Mesenteric fat pad (tissue), 1 donor: ENCODE results near the gene FGF16. TPM values are rescaled to one million over a fixed set of nuclear protein-coding genes. Genes with fewer than 3 reads are reported as not detected.
"Not testable (repeated sequence)": the region's sequence is repeated elsewhere in the genome, so short reads cannot be mapped to it uniquely, and the experiment has no call there.

Experiments used
- DNase-seq: peaks from one replicate; pipeline ENCODE4 v3.0.0-alpha.2; 2020; ENCODE audit warnings: low spot score
- long read RNA-seq: library from polyadenylated mRNA; unstranded; transcript quantifications from one replicate; pipeline ENCODE4 v2.0.0, GENCODE V29; 2020
- total RNA-seq: library from RNA; stranded (reverse); fragmentation: NEBNext Ultra II Directional; extraction: Animal tissue kit (Norgen Biotek cat#: 25700); gene quantifications from one replicate; pipeline ENCODE4 v1.2.1, GENCODE V29; 2021
- donor health status: DM: yes; HTN: yes; CAD: no.

Gene FGF16
- total RNA-seq, result not detected
- long read RNA-seq, partial matches to known transcripts, result 0 of 1 reads
- long read RNA-seq, other reads (novel, unspliced or antisense), result 0 of 1 reads

- DNase-seq, result no peak
Observed at GRCh38 chrX:77446908-77447652, at the start of gene FGF16. Gene FGF16, plus strand, starts transcription at chrX:77447389. Its CDS starts 286 bp downstream, at chrX:77447675.

GRCh38 chrX:77398330-77398954 is 48.7 kb upstream of the FGF16 start:
- no peak for DNase-seq

DNA sequence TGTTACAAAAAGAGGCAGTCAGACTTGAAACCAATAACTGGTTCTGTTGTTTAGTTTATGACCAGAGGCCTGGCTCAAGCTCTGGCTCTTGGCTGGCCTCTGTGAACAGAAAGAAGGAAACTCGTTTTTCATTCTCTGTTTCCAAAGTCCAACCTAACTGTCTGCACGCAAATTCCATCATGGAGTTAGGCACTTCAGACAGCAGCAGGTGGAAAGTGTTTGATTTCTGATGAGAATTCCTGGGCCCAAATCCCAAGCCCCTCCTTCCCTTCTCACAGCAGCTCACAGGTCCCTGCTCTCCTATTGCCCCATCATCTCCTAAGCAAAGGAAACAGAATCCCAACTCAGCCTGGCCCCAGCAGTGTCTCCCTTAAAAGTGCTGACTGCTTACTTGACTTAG is 42.8 kb upstream of the FGF16 start:
- DNase-seq, result no peak

GRCh38 chrX:77407821-77408220 is 39.4 kb upstream of the FGF16 start:
- DNase-seq, result not testable (repeated sequence)

GRCh38 chrX:77412631-77413030 is 34.6 kb upstream of the FGF16 start:
- no peak for DNase-seq

- DNase-seq, result no peak
Observed at GRCh38 chrX:77415161-77415560, 32.0 kb upstream of the FGF16 start.

DNA sequence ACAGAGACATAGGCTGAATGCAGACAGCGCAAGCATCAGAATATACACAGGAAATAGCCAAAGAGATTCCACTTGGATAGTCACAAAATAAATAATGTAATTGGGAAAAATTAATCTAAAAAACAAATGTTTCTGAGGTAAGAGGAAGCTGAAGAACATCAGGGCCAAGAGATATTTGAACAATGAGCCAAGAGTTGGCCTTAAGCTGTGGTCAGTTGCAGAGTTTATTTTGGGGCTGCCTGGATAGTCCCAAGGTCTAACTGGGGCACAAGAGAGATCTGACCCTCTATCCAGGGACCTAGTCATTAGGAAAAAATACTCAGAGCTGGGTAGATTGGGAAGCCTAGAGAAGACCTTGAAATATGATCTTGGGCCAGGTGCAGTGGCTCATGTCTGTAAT is 31.3 kb upstream of the FGF16 start:
- no peak for DNase-seq

DNA sequence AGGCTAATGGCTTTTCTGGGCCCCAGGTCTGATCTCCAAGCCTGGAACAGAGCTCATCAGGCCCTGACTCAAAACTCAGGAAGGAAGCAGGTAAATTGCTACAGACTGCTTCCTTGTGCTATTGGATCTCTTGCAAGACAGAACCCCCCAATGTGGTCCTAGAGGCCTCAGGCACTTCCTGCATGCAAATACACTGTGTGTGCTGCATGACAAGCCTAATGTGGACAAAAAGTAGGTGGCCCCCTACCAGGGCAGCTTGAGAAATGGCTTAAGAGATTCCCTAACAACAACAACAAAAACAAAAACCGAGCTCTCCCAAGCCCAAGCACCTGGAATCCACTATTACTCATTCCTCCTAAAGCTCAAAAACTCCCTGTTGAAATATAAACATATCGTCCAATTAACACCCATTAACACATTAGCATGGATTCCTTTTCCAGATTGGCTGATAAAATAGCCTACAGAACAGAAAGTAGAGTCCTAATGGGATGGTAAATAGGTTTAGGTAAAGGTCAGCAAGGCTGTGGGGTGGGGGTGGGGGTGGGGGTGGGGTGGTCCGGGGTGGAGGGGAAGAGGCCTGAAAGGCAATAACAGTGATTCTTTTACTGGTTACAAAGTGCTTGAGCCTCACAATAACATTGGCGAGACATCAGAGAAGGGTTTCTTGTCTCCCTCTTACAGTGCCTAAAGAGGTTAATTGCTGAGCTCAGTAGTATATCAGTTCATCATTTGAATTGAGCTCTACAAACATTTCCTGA is 24.1 kb upstream of the FGF16 start:
- DNase-seq, result no peak

GRCh38 chrX:77426811-77427210 is 20.4 kb upstream of the FGF16 start:
- DNase-seq, result no peak

GRCh38 chrX:77427611-77428010 is 19.6 kb upstream of the FGF16 start:
- no peak for DNase-seq

GRCh38 chrX:77428551-77428950 is 18.6 kb upstream of the FGF16 start:
- DNase-seq, result no peak

DNA sequence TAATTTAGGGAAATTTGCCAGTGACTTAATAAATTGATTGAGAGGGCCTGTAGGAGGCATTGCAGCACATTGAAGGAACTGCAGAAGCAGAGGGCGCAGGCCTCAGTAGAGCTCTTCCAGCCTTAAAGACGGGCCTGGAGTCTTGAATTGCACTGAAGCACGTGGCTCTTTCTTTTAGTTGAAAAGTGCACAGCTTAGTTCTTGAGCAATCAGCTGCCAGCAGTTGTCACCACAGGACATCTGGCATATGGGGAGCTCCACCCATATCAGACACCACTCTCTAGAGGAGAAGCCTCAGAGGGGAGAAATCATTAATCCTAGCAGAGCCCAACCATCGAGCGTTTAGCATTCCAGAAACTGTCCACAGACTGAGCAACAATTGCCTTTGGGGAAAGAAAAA is 16.0 kb upstream of the FGF16 start:
- DNase-seq, result no peak

DNA sequence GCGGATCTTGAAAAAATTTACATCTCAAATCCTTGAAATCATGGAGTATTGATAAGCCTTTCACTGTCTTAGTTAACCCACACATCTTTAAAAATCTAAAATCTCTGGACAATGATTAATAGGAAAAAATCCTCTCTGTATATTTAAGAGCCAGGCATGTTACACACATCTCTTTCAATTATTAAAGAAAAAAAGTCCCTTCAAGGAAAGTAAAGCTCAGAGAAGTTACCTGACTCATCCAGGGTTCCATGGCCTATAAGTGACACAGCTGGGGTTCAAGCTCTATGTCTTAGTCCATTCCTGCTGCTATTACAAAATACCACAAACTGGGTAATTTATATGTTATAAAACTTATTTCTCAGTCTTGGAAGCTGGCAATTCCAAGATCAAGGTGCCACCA is 14.2 kb upstream of the FGF16 start:
- no peak for DNase-seq

- DNase-seq, result no peak
Observed at GRCh38 chrX:77434962-77435361, 12.2 kb upstream of the FGF16 start.

DNA sequence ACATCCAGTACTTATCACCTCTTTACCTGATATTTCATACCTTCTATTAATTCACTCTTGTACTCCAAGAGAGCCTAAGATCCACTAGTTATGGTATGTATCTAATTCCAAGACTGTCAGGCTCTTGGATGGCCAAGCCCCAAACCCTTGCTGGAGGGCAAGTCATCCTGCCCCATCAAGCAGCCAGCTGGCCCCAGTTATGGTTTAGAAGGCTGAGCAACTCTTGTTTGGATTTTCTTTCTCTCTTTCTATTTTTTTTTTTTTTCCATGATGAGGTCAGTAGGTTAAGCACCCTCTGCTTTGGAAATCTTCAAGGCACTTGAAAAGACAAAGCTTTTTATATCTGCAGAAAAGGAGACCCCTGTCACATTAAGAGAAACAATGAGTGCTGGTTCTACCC is 10.9 kb upstream of the FGF16 start:
- no peak for DNase-seq

DNA sequence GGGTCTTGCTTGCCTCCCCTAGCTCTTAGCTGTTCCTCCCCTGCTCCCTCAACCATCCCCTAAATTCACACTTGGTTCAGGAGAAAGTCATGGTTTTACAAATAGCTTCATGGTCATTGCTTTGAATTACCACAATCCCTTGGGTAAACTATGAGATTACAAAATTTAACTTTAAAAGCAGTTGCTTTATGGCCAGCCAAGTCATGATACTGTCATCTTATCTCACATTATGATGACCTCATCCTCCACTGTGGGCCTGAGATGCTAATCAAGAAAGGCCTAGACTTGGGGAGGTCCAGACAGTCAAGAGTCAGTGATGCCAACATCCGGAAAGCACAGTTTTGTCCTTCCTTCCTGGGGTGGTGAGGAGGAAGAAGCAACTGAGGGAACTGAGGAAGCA is 10.5 kb upstream of the FGF16 start:
- no peak for DNase-seq

GRCh38 chrX:77440330-77440729 is 6.9 kb upstream of the FGF16 start:
- no peak for DNase-seq

DNA sequence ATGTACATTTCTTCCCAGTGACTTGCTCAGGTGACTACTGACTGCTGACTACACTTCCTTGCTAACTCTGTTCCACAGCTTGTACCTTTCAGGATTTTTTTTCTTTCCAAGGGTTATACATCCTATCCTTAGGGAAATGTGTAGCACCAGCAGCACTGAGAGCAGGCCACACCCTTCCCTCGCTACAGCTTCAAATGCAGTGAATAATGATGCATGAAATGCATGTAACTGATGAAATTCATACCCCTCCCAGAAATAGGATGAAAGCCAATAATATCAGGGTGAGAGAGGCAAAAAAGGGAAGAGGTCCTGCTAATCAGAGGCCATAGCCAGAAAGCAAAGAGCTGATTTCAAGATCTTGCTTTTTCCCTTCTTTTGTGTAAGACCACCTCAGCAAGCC is 6.2 kb upstream of the FGF16 start:
- no peak for DNase-seq

- no peak for DNase-seq
Observed at GRCh38 chrX:77441479-77441878, 5.7 kb upstream of the FGF16 start.

DNA sequence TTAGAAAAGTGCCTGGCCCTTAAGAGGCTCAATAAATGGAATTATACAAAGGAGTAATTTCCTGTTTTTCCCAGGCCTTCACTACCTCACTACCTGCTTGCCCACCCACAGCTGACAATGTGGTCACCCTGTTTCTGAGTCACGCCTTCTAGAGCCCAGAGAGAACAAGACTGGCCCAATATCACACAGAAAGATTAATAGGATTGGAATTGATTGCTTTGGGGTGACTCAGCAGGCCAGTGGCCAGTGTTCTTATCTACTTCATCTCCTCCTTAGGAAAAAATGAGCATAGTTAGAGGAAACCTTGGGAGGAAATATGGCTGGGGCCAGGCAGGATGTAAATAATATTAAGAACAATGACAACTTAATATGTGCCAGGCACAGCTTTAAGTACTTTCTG is 4.5 kb upstream of the FGF16 start:
- DNase-seq, result no peak

DNA sequence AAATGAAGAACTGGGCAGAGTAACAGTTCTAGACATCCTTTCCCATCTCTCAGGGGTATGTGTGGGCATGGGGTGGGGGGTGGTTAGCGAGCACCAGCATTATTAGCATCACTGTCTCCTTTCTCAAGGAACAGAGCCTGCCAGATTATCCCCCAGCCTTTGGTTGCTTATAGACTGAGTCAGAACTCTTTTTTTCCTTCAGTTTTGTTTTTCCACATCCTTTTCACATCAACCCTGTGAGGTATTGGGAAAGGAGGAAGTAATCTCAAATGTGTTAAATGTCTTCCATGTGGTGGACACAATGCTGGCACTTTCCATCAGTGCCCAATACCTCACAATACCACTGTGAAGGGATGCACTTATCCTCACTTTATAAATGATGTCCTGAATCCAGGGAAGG is 3.1 kb upstream of the FGF16 start:
- DNase-seq, result no peak

GRCh38 chrX:77444545-77444944 is 2.6 kb upstream of the FGF16 start:
- DNase-seq, result no peak
